Kidney (tissue), 14 donors: ENCODE measurements around the gene KHDC4. TPM values are rescaled to one million over a fixed set of nuclear protein-coding genes. Genes with fewer than 3 reads are reported as not detected.

Experiments
- DNase-seq, 5 donors: peaks; one replicate each; pipeline ENCODE4 v3.0.0-alpha.2; 2013 to 2020
- FAIRE-seq: peaks from 2 replicates; lab custom pipeline; 2012; peaks lifted over from hg19 to GRCh38; lab: Jason Lieb, UNC
- H3K27ac ChIP-seq, 2 donors: one replicate each; pipeline ENCODE4 v1.7.0; 2013; ENCODE audit warnings: low read depth in 2 of 2, low read length in 2 of 2, inconsistent platforms in 1 of 2
- H3K27me3 ChIP-seq: one replicate; pipeline ENCODE4 v1.7.1; 2013; ENCODE audit warnings: low read length, inconsistent platforms; ENCODE audit not compliant: control insufficient read depth, insufficient read depth
- H3K36me3 ChIP-seq, 3 donors: one replicate each; pipeline versions ENCODE4 v1.7.0 to v1.7.1; 2013; ENCODE audit warnings: low read length in 3 of 3, control low read depth in 1 of 3, inconsistent platforms in 1 of 3; ENCODE audit not compliant: insufficient read depth in 3 of 3, control insufficient read depth in 2 of 3
- H3K4me1 ChIP-seq, 3 donors: one replicate each; pipeline versions ENCODE4 v1.7.0 to v1.7.1; 2013; ENCODE audit warnings: low read length in 3 of 3, inconsistent platforms in 1 of 3, low read depth in 1 of 3; ENCODE audit not compliant: control insufficient read depth in 2 of 3, insufficient read depth in 2 of 3
- H3K4me3 ChIP-seq, 3 donors: one replicate each; pipeline versions ENCODE4 v1.7.0 to v1.8.1; 2013; ENCODE audit warnings: low read length in 3 of 3, control low read depth in 1 of 3, inconsistent platforms in 1 of 3
- H3K9ac ChIP-seq, 3 donors: one replicate each; pipeline versions ENCODE4 v1.7.0 to v1.7.1; 2013; ENCODE audit warnings: low read length in 3 of 3, control low read depth in 1 of 3, inconsistent platforms in 1 of 3
- H3K9me3 ChIP-seq, 3 donors: one replicate each; pipeline versions ENCODE4 v1.7.0 to v1.7.1; 2013; ENCODE audit warnings: low read length in 3 of 3, control low read depth in 1 of 3, inconsistent platforms in 1 of 3; ENCODE audit not compliant: control insufficient read depth in 2 of 3, insufficient read depth in 1 of 3
- intact Hi-C: fragments of 100-400 bp; cut with DNase I; formaldehyde crosslinking; loops from one replicate; pipeline ENCODE4 v1.11.1; 2022
- polyA plus RNA-seq: library from polyadenylated mRNA; stranded (reverse); fragments of 350-450 nt; fragmentation: Illumina TruSeq; extraction: RNeasy Lipid Tissue Mini Kit (QIAGEN cat#74804); gene quantifications from one replicate; pipeline ENCODE4 v1.2.3, GENCODE V29; 2014; ENCODE audit warnings: low read depth, low replicate concordance; ENCODE audit not compliant: insufficient read depth
- total RNA-seq: library from RNA; stranded (reverse); fragmentation: NEBNext Ultra II Directional; extraction: Animal tissue kit (Norgen Biotek cat#: 25700); gene quantifications from one replicate; pipeline ENCODE4 v1.2.1, GENCODE V29; 2021
- TF ChIP-seq, protein P1 (sequence below): IDR thresholded peaks from 3 replicates; pipeline ENCODE4 v1.5.1; 2012; ENCODE audit warnings: mild to moderate bottlenecking, moderate library complexity, borderline replicate concordance; ENCODE audit not compliant: insufficient read depth; ENCODE audit errors: extremely low read depth
- donor health status: control.
- donor health status: control.
- donor health status: control.
- donor health status: control.
- donor health status: control.
- donor health status: DM: yes; HTN: yes; CAD: no.
- donor health status: Normal renal cell carcinoma (clear cell type).

KHDC4 gene
- total and polyA plus RNA-seq, 2 donors from 2014 or later = 19.8 to 57.4 TPM

GRCh38 chr1:155964193-155964592 lies 30.0 kb upstream of the KHDC4 start:
- no peak overlapping the region for H3K27ac ChIP-seq
- TF ChIP-seq, protein P1, sequence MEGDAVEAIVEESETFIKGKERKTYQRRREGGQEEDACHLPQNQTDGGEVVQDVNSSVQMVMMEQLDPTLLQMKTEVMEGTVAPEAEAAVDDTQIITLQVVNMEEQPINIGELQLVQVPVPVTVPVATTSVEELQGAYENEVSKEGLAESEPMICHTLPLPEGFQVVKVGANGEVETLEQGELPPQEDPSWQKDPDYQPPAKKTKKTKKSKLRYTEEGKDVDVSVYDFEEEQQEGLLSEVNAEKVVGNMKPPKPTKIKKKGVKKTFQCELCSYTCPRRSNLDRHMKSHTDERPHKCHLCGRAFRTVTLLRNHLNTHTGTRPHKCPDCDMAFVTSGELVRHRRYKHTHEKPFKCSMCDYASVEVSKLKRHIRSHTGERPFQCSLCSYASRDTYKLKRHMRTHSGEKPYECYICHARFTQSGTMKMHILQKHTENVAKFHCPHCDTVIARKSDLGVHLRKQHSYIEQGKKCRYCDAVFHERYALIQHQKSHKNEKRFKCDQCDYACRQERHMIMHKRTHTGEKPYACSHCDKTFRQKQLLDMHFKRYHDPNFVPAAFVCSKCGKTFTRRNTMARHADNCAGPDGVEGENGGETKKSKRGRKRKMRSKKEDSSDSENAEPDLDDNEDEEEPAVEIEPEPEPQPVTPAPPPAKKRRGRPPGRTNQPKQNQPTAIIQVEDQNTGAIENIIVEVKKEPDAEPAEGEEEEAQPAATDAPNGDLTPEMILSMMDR = no peak
- H3K9ac ChIP-seq = no peak overlapping the region
- DNase-seq (no peak), FAIRE-seq (no peak)
- no peak overlapping the region for H3K4me3 ChIP-seq
- intact Hi-C loops = no loop called here
- no peaks in the 10 kb centered on the region for H3K27me3 ChIP-seq
- H3K9me3 ChIP-seq = no peaks in the 10 kb centered on the region
- peaks cover 7 to 21% (median 9%) of the 10 kb centered on the region in 3 donors for H3K36me3 ChIP-seq
- peaks cover 6 to 30% (median 17%) of the 10 kb centered on the region in 3 donors for H3K4me1 ChIP-seq

GRCh38 chr1:155962599-155963211 lies 28.5 kb upstream of the KHDC4 start:
- Histone ChIP-seq H3K9me3 (no peaks in the 10 kb centered on the region), H3K27me3 (no peaks in the 10 kb centered on the region), H3K36me3 (peaks cover 11 to 21% (median 14%) of the 10 kb centered on the region in 3 donors), H3K27ac (no peak overlapping the region), H3K4me1 (peaks cover 3 to 17% (median 9%) of the 10 kb centered on the region in 3 donors), H3K4me3 (no peak overlapping the region), H3K9ac (peak overlapping the region in 1 of 3 donors; percentile 12)
- DNase-seq = peak in 1 of 5 donors; percentile 84
- intact Hi-C loops = no loop called here
- TF ChIP-seq, protein P1 = no peak
- no peak for FAIRE-seq

DNA sequence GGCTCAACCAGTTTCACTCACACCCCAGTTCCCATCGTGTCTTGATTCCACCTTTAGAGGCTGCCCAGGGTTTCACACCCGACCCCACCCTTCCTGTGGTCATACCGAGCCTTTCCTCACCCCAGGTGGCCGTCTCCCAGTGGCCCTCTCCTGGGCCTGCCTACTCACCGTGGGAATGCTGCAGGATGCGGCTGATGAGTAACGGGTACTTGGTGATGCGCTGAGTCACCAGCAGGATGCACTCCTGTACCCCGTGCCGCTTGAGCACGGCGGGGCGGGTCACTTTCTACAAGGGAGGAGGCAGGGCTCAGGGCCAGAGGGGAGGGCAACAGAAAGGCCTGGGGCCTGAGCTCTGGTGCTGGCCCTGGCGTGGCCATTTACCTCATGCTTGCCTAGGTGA lies 27.7 kb upstream of the KHDC4 start:
- no peak for FAIRE-seq
- peak in 1 of 5 donors; percentile 89 for DNase-seq
- Histone ChIP-seq H3K36me3 (peaks cover 11 to 24% (median 19%) of the 10 kb centered on the region in 3 donors), H3K27ac (peak overlapping the region in 1 of 2 donors; percentile 43), H3K4me1 (peaks cover 0 to 11% (median under 1%) of the 10 kb centered on the region in 3 donors), H3K27me3 (no peaks in the 10 kb centered on the region), H3K9me3 (no peaks in the 10 kb centered on the region), H3K4me3 (no peak overlapping the region), H3K9ac (no peak overlapping the region)
- intact Hi-C loops = no loop called here
- TF ChIP-seq, protein P1 = no peak
